Occipital lobe (tissue), 2 donors: ENCODE measurements around the gene MAPKAP1. TPM values are rescaled to one million over a fixed set of nuclear protein-coding genes. Genes with fewer than 3 reads are reported as not detected.

ENCODE experiments used
- DNase-seq: peaks from one replicate; lab custom pipeline; 2025; lab: John Stamatoyannopoulos, UW
- total RNA-seq: library from RNA; depleted of rRNA; stranded (reverse); fragments of >200 nt; gene quantifications from one replicate; pipeline ENCODE4 v1.2.3, GENCODE V29; 2014

MAPKAP1 gene
- total RNA-seq, 1 donor from 2014 or later = 37.6 TPM

- no peak for DNase-seq
Measured at GRCh38 chr9:125538092-125538473, 168.9 kb downstream of the MAPKAP1 start.

DNA sequence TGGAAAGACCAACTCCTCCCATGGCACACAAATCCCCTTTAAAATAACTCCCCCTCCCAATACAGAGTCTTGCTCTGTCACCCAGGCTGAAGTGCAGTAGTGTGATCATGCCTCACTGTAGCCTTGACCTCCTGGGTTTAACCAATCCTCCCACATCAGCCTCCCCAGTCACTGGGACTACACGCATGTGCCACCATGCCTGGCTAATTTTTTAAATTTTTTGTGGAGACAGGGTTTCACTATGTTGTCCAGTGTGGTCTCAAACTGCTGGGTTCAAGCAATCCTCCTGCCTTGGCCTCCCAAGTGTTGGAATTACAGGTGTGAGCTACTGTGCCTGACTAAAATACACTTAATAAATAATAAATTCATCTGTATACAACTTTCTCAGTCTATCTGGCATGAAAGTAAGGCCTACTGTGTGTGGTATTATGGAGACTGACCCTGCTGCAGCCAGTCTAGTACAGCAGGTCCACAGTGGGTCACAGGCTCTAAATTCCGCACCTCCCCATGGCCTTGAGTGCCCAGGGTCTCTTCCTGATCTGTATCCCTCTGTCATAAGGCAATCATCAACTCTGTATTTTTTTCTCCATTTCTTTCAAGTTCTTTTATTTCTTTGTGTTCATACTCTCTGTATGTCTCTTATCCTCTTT, 169.4 kb downstream of the MAPKAP1 start:
- DNase-seq = no peak

- DNase-seq = no peak
Measured at GRCh38 chr9:125536776-125537175, 170.2 kb downstream of the MAPKAP1 start.

DNA sequence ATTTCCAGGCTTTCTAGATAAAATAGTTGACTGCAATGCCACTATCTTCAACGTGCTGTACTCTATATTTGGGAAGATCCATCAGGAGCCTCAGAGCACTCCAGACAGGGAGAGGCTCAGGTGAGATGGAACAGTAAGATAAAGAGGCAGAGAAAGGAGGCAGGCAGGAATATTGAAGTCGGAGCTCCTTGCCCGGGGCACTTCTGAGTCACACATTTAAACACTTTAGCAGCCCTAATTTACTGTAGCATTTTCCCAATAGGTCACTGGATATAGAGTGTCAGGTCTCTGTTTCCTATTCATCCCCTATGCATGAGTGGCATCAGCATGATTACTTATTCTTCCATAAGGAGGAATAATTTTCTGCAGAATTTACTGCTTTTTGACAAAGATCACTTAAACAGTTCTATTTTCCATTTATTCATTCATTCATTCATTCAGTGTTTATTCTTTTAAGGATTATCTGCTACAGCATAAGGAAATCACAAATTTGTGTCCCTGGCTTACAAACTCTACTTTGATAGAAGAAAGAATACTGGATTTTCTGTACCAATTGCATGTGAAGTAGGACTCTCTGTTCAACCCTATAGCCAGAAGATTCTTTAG, 170.7 kb downstream of the MAPKAP1 start:
- no peak for DNase-seq

DNA sequence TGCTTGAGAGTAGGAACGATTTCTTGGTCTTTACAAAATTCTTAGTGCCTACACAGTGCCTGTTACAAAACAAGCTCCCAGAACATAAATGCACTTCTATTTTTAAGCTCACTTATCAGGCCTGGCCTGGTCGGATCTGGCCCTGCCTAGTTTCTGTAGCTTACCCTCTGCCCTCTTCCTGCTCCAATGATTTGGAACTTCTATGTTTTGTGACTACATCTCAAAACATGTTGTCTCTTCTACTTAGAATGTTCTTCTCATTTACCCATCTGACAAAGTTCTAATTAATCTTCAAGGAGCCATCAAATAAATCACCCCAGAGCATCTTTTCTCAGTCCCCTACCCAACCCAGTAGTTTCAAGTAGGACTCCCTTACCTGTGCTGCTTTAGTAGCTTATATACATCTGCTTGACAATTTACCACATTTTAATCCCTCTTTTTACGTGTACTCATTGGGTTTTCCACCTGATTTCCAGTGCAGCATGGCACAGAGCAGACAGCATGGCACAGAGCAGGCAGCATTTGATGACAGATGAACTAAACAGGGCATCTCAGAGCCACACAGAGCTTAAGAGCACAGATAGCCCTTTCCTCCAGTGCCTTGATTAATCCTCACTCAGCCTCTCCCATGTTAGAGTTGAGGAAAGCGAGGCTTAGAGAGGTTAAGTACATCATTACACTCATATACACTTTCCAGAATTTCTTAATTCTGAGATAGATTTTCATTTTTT, 171.9 kb downstream of the MAPKAP1 start:
- DNase-seq = no peak

DNA sequence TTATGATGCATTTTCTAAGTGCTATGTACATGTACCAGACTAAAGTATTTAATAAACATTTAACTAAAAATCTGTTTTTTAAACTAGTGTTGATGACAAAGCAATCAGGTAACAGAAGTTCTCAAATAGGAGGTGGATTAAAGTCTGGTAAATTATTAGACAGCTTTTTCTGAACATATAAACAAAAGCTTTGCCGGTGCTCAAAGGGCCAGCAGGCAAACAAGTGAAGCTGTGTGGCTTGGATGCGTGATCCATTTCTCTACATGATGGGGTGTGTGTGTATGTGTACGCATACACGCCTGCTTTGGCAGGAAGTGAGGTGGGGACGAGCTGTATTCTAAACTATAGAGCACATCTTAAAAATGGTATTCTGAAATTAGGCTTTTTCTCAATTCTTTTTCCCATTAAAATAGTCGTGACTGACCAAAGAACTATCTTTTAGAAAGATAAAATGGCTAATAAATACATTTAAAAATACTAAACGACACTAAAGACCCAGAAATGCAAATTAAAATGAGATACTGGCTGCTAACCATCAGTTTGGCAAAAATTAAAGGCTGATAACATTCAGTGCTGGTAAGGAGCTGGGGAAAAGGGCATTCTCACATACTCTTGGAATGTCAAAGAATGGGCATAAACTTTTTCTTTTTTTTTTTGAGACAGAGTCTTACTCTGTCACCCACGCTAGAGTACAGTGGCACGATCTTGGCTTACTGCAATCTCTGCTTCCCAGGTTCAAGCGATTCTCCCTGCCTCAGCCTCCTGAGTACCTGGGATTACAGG, 174.0 kb downstream of the MAPKAP1 start:
- no peak for DNase-seq

DNA sequence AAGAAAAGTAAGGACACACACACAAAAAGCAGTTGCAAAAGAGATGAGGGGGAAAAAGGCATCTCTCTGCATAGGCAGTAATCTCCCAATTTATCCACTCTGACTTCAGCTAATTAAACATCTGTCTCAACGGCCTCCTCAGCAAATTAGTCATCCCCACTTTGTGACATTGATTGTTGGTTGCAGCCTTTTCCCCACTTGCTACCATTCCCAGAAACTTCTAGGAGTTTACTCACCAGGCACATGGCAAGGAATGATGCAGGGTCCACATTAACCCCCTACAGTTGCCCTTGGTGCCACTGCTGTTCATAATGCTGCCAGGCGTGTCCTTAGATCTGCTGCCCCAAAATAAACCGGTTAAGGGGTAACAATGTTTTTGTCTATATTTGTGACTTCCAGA, 174.6 kb downstream of the MAPKAP1 start:
- no peak for DNase-seq

DNA sequence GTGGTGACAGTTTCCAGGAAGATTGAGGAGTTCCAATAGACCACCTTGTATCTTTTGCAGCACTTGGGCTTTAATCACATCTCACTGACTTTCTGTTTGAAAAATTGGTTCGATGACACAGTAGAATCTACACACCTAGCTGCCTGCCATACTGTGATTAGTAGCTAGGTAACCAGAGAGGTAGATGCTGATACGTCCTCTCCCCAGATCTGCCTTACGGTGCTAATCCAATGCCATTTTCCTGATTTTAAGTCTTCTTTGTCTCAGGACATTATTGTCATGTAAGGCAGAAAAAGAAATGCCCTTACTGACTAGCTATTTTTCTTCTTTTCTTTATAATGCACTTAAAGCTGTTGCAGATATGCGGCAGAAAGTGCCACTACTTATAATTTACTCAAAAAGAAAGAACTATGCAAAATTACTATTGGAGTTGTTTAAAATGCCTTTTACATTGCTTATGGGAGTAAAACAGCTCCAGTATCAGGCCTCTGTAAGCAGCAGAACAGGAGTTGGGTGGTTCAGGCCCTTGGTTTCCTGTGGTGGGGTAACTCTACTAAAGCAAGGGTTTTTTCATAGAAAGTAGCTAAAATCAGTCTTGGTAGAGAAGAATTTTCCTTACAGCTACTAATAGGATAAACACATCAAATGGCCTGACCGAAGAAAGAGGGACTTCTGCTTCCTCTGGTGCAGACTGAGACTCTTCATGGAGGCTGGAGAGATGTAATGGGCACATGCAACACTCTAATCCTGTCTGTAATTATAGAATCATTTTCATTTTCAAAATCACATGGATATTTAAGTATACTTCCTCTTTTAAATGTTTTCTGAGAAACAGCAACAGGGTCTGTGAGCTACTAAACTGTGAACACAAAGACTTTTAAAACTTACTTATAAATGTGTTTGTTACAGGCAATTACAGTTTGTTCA, 177.2 kb downstream of the MAPKAP1 start:
- no peak for DNase-seq

- no peak for DNase-seq
Measured at GRCh38 chr9:125529107-125529506, 177.9 kb downstream of the MAPKAP1 start.

GRCh38 chr9:125527471-125528002, 179.5 kb downstream of the MAPKAP1 start:
- DNase-seq = no peak

DNA sequence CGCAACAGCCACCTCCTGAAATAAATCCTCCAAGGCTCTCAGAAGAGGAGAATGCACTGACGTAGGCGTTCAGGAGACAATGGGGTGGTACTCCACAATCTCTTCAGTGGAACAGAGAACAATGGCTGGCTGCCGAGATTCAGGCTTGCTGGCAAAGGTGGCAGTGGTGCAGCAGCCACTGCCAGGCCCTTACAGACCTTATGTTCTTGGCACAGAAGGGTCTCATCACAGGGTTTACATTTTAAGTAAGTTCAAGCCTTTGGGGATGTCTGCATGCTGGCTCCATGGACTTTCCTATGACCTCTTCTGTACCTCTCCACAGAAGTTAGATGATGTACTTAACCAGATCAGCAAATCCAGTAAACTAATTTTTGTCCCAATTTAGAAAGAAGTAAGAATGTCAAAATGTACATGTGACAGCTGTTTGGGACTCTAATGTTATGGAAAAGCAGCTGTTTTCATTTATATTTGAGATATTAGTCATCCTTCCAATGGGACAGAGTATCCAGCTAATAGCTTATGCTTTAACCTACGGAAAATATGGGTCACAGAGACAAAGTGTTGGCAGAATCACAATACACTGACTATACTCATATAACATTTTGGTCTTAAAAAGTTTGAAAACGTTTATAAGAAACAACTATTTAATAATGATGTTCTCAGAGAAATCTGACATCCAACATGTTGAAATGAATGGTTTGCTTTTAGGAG, 180.9 kb downstream of the MAPKAP1 start:
- no peak for DNase-seq

GRCh38 chr9:125524583-125525355, 182.2 kb downstream of the MAPKAP1 start:
- no peak for DNase-seq

DNA sequence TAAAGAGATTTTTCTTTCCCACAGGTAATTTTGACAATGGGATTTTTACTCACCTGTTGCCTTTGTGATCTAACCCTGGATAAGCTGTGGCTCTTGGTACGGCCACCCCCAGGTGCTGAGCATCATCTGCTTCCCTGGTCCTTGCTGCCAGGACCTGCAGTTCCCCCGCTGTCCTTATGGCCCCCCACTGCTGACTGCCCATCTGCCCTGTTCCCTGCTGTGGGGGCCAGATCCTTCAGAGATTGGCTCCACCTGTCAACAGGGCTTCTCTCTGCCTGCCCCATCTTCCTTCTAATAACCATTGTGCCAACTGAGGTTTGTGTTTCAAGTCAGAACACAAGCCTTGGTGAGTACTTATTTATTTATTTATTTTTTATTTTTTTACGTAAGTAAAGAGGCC, 183.3 kb downstream of the MAPKAP1 start:
- DNase-seq = no peak

DNA sequence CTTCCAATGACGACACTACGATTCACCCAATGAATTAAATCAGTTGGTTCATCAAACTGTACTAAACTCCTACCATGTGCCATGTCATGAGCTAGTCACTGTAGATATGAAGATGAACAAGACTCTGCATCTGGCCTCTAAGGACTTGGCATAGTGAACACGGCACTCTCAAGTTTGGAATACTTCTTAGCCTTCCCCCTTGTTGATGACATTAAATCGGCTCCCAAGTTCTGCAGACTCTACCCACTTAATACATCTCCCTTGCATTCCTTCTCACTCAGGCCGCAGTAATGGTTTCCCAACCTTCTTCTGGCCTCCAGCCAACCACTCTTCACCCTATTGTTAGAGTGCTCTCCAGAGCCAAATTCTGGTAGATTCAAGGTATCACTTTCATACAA, 184.7 kb downstream of the MAPKAP1 start:
- no peak for DNase-seq

- no peak for DNase-seq
Measured at GRCh38 chr9:125521462-125522327, 185.3 kb downstream of the MAPKAP1 start.

DNA sequence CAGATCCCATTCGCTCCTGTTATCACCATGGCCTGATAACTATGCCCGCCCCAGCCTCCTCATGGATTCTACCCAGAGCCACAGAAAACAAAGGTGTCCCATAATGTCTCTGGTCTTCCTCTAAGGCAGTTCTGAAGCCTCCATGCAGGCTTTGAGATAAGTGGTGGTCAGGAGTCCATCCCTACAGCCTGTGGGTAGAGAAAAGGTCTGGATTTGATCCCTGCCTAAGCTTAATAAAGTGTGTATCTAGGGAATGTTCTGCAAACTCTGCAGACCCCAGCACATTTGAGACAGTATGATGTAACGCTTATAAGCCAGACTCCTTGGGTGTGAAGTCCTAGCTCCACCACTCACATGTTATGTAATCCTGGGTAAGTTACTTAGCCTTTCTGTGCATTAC, 187.3 kb downstream of the MAPKAP1 start:
- no peak for DNase-seq

GRCh38 chr9:125517577-125517976, 189.4 kb downstream of the MAPKAP1 start:
- no peak for DNase-seq
